HG03378 (cell line): ENCODE measurements around the gene SF3B6.
"Not testable (repeated sequence)": the region's sequence is repeated elsewhere in the genome, so short reads cannot be mapped to it uniquely, and the experiment has no call there.

ENCODE experiments used
- ATAC-seq: cut with Tn5 transposase; IDR thresholded peaks from one replicate; pipeline ENCODE4 v1.9.1; 2021; ENCODE audit warnings: mild to moderate bottlenecking, moderate library complexity; ENCODE audit not compliant: unreplicated experiment

The SF3B6 gene

DNA sequence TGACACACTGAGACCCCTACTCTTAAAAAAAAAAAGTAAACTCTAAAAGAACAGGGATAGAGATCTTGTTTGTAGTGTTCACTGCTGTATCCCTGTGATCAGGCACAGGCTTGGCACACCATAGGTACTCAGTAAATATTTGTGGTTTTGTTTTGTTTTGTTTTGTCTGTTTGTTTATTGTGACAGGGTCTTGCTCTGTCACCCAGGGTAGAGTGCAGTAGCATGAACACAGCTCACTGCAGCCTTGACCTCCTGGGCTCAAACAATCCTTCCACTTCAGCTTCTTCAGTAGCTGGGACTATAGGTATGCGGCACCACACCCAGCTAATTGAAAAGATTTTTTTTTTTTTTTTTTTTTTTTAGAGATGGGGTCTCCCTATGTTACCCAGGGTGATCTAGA lies 23.2 kb downstream of the SF3B6 start:
- ATAC-seq = no peak

DNA sequence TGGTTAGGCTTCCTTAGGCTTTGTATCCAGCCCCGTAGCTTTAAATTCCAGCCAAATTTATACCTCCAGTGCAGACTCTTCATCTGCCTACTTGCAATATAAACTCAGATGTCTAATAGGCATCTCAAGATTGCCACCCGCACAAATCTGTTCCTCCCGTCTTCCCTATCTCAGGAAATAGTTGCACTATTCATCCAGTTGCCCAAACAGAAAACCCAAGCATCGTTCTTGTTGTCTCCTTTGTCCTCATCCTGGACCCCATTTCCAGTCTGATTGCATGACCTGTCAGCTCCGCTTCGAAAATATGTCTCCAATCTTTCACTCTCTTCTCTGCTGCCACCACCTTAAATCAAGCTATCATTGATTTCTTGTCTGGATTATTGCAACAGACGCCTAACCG lies 24.3 kb downstream of the SF3B6 start:
- ATAC-seq = no peak

DNA sequence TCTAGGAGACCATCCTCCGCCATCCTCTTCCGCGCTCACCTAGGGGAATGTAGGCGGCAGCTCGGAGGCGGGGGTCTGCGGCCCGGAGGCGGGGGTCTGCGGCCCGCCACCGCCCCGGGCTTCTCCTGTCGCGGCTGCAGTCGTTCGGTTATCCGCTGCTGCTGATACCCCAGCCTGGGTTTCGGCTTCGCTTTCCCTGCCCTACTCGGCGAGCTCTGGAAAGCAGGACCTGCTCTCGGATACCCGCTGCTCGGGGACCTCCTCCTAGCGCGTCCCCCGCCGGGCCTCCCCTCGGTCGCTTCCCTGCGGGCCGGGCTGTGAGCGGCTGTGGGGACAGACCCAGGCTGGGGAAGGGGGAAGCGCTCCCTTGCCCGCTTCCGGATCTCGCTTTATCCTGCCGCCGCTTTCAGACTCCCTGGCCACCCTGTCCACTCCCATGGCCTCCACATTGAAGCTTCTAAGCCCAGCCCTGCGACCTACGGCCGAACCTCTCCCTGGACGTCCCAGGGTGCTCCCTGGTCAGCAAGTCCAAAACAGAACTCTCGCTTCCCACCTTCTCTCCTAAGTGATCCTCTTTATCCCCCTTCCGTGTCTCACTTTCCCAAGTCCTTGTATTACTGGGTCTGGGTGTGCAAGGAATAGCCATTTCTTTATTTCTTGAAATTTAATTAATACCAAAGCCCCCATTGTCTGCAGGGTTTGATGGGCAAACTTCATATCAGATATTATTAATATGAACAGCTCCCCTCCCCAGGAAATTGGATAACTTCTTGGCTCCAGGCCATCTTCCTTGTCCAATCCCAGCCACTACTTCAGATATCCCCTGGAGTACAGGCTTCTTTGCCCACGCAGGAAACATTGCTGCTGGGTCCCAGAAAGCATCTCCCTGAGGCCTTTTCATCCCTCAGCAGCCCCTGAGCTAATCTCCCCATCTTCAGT lies 25.8 kb downstream of the SF3B6 start:
- no peak for ATAC-seq

DNA sequence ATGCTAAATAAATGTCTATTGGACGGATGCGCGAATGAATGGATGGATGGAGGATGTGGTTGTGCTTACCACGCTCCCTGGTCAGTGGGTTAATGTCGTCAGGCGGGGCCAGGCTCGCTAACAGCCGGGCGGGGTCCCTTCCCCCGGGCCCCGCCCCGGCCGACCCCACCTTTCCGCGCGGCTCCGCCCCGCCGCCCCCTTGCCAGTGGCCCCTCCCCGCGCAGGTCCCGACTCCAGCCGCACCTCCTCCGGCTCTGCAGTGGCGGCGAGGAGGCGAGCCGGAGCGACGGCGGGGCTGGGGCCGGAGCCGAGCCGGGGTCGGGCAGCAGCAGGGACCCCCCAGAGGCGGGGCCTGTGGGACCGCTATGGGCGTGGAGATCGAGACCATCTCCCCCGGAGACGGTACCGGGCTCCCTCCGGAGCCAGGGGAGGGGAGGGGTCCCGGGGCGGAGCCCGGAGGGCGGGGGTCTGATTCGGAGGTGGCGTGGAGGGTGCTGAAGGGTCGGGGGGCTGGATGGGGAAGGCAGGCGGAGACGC lies 26.6 kb downstream of the SF3B6 start, which contains the start of gene FKBP1B:
Gene FKBP1B (plus strand): TSS at position 257 of the 537 bp plus-strand sequence. CDS start 109 bp downstream, at position 366.
- no peak for ATAC-seq

DNA sequence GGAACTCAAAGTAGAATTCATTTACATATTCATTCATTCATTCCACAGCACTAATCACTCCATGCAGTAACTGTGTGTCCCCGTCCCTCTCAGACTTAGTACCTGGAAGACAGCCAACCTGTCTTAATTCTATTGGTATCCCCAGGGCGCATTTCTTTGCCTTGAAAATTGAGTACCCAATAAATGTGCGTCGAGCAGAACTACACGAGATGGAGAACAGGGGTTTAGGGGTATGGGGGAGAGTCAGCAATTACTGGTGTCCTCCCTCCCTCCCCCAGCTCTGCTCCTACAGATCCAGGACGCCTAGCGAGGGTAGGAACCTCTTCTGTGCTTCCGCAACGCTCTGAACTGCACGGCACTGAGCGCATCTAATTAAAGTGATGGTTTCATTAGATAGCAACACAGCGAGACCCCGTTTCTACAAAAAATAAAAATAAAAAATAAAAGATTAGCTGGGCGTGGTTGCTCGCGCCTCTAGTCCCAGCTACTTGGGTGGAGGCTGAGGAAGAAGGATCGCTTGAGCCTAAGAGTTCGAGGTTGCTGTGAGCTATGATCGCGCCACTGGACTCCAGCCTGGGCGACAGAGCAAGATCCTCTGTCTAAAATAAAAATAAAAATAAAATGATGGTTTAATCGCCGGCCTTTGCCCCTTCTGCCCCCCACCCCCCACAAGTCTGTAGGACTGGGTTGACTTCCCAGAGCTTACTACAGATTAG lies 27.2 kb downstream of the SF3B6 start:
- ATAC-seq = no peak

DNA sequence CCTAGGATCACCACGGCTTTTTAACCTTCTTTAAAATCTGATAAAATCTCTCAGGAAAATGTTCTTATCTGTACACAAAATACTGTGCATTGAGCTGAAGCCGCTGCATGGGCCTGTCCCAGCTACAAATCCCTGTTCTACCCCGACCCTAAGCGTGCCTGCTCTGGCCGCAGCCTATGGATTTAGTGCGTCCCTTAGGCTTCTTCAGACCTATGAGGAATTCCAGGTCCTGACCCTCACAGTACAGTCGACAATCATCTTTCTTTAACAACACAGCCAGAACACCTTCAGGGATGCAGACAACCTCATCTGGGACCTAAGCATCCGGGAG lies 28.5 kb downstream of the SF3B6 start:
- no peak for ATAC-seq

DNA sequence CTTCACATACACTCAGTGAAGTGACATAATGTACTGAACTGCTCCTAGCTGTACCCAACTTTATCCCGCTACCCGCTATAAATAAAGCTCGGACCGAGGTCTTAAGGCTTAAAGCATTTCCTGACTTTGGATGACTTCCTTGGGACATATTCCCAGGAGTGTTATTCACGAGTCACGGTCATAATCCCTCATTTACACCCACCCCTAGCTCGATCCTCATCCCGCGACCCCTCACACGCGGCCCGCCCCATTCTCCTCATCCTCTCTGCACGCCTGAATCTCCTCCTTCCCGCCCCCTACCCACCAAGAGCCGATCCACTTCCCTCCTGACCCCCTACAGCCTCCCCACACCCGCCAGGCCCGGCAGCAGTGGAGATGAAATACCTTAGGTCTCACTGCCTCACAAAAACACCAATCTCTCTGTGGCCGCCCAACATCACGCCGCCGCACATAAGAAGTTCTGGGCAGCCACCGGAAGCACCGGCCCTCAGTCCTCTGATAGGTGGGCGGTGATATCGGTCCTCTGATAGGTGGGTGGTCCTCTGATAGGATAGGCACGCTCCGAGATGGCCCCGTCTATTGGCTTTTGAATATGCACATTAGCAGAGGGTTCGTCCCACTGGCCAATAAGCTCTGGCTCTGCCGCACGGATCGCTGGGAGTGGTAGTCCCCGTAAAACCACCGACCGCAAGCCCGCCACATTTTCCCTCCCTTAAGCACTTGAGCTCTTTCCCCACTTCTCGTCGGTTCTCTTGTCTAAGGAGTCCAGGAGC lies 29.0 kb downstream of the SF3B6 start, which contains the start of gene WDCP:
Gene WDCP (minus strand): TSS at position 462 of the 773 bp plus-strand sequence. CDS start 7,897 bp downstream, outside the sequence.
- ATAC-seq = peak; percentile 98

DNA sequence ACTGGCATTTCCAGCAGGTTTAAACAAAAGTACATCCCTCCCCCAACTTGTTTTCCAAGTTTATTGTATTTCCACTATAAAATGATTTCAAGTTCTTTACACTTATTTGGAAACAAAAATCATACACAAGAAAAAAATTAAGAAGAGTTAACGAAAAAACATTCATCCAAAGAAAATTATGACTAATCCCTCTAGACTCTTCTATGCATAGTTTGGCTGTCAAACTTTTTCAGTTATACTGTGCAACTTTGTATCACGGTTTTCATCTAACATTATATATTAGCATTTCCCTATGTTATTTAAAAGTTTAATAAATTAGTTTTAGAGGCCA lies 29.6 kb downstream of the SF3B6 start:
- no peak for ATAC-seq

DNA sequence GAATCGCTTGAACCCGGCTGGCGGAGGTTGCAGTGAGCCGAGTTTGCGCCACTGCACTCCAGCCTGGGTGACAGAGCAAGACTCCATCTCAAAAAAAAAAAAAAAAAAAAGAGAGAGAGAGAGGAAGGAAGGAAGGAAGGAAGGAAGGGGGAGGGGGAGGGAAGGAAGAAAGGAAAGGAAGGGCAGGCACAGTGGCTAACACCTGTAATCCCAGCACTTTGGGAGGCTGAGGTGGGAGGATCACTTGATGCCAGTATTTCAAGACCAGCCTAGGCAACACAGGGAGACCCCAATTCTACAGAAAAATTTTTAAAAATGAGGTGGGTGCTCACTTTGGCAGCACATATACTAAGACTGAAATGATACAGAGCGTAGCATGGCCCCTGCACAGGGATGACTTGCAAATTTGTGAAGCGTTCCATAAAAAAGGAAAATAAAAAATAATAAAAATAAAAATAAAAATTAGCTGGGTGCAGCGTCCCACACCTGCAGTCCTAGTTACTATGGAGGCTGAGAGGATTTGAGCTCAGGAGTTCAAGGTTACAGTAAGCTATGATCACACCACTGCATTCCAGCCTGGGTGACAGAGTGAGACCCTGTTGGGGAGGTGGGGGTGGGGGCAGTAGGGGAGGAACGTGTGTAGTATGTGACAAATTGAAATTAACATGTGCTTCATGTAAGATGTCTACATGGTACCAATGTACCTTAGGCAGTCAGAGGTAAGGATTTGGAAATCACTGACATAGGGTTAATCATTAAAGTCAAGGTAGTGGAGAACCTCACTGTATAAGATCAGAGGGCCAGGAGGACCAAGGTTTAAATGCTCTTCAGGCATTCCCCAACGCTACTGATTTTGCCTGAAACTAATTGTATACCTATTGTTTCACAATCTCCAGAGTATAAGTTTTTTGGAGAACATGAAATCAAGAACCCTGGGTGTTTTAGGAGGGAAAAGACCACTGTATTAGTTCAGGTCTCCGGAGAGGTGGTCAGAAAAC lies 30.3 kb downstream of the SF3B6 start:
- no peak for ATAC-seq

DNA sequence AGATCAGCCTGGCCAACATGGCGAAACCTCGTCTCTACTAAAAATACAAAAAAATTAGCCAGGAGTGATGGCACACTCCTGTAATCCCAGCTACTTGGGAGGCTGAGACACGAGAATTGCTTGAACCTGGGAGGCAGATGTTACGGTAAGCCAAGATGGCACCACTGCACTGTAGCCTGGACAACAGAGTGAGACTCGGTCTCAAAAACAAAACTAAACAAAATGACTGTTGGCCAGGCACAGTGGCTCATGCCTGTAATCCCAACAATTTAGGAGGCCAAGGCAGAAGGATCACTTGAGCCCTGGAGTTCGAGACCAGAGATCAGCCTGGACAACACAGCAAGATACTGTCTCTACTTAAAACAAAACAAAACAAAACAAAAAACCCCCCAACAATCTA lies 33.0 kb downstream of the SF3B6 start:
- not testable (repeated sequence) for ATAC-seq

DNA sequence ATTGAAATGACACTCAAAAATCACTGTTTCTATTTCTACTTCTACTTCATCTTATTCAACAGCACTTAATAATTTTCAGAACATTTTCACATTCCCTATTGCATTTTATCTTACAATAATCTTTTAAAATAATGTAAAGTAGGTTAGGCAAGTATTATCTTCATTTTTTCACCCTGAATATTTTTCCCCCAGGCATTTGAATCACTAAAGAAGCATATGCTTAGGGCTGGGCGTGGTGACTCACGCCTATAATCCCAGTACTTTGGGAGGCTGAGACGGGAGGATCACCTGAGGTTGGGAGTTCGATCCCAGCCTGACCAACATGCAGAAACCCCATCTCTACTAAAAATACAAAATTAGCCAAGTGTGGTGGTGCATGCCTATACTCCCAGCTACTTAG lies 35.6 kb downstream of the SF3B6 start:
- ATAC-seq = no peak

DNA sequence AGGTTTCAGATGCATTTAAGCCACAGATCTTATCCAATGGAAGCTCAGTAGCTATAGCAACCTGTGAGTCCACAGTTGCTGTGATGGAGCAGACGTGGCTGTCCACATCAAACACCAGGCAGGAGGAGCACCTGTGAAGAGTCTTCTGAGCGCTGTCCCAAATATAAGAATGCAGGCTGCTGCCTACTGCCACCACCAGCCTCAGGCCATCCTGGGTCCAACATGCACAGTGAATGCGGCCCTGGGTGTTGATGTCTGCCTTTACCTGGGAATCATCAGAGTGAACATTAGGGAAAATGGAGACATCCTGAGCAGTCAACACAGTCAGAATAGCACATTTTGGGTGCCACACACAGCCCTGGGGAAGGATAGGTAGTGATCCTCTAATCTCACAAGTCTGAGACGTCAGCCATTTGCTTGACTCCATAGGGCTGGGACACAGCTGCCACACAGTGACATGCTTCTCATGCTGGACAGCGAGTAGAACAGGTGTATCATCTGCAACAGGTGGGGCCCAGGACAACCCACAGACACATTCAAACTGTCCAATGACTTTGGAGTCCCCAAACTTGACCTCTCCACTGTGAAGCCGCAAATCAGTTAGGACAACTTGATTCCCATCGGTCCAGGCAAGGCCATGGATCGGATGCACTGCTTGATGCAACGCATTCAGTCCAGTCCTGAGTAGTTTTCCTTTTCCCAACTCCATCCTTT lies 37.2 kb downstream of the SF3B6 start:
- ATAC-seq = no peak

DNA sequence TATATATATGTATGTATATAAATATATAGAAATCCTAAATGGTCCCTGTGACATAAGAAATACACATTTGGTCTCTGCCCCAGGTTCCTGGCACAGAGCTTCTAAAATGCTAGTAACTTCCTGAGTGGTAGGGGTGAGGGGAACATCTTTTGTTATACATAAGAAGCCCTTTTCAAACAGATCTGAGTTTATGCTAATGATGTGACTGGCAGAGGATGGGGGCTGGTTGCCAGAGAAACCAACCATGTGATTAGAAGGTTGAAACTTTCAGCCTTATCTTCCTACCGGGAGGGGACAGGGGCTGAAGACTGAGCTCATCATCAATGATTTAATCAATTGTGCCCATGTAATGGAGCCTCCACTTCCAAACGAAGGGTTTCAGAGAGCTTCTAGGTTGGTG lies 49.9 kb downstream of the SF3B6 start:
- no peak for ATAC-seq

DNA sequence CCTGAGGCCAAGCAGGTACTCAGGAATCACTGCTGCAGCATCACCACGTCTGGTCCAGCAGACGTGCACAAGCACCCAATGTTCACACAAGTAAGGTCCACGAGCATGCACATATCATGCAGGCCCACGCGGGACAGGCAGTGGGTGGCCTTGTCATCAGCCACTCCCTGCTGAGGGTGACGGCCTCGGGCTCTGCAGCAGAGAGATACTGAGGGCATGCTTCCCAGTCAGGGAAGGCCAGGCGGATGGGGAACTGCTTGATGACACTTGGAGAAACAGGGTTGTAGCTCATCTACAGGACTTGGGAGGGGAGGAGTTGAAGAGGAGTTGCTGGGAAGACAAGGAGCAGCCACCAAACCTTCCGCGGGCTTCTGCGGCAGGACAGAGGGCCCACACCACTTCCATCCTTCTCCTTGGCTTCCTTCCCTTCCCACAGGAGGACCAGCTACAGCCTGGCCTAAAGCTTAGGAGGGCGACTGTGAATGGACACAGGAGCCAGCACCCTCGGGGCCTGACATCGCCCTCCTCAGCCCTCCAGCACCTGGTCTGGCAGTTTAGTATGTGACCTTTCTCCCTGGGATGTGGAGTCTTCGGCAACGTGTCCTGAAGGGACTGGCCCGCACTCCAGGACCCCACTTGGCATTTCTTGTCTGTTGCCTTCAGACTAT lies 51.0 kb downstream of the SF3B6 start:
- ATAC-seq = no peak

DNA sequence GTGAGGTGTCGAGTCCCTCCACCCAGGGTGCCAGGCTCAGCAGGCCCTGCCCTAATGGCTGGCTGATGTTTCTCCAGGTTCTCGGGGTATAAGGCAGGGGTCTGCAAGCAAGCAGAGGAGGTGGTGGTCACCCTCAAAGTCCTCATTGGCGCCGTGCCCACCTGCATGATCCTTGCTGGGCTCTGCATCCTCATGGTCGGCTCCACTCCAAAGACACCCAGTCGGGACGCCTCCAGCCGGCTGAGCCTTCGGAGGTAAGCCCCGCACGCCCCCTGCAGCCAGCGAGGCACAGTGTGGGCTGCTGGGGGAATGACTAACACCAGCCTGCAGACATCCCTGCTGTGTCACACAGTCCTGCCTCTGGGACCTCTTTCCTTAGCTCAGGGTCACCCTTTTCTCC lies 52.1 kb downstream of the SF3B6 start:
- no peak for ATAC-seq

DNA sequence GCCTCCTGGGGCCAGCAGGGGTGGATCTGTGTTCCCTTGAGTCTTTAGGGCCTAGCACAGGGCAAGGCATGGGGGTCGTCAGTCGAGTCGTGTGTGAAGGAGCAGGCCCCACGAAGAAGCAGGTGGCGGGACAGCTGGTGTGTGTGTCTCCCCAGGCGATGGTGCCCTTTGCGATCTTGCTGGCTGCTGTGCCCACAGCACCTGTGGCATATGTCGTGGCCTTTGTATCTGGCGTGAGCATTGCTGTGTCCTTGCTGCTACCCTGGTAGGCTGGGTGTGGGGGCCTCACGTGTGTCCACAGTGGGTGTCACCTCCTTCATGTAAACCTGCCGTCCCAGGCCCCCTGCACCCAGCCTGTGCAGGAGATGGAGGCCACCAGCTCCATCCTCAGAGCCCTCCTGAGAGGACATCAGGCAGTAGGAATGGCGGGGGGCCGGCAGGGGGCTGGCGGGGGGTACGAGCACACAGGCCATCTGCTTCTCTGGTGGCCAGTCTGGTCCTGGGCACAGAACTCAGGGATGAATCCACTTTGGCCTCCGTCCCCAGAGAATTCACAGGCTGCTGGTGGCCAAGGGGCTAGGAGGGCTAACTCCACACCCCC lies 53.1 kb downstream of the SF3B6 start:
- no peak for ATAC-seq

DNA sequence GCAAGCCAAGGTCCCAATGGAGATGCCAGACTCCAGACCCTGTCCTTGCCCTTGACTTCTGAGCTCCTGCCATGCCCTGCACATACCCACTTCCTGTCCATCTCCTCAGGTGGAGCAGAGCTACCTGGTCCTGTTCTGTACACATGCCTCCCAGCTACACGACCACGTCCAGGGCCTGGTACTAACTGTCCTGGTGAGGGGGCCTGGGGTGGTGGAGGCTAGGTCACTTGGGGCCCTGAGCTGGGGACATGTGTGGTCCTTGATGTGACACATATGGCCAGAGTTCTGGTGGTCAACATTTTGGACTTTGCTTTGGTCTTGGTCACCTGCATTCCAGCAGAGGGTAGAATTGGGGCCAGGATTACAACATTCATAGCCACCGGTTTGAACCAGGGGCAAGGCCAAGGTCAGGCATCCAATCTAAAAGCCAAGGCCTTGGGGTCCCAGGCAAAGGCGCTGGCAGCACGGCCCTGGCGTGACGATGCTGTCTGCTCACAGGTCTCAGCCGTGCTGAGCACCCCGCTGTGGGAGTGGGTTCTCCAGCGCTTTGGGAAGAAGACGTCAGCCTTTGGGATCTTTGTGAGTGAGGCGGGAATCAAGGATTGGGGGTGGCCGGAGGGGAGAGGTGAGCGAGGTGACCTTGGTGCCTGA lies 53.7 kb downstream of the SF3B6 start:
- no peak for ATAC-seq
